GM13977 (cell line): ENCODE measurements around the gene PITPNM2.

Experiments
- DNase-seq: peaks from one replicate; pipeline ENCODE4 v3.0.0; 2012; ENCODE audit warnings: low spot score
- CTCF ChIP-seq: IDR thresholded peaks from 2 replicates; pipeline ENCODE4 v1.5.1; 2012; ENCODE audit warnings: mild to moderate bottlenecking, control low read depth; ENCODE audit not compliant: insufficient read depth; ENCODE audit errors: extremely low read depth, missing control alignments
- in situ Hi-C: fragments of 300-500 bp; cut with MboI; formaldehyde crosslinking; loops from one replicate; pipeline ENCODE4 v1.12.0; 2022; ENCODE audit warnings: low sequenced_read_pairs, low pct_unique_long_range_greater_than_20kb, mixed read lengths, inconsistent platforms; ENCODE audit not compliant: unreplicated experiment

PITPNM2 gene

GRCh38 chr12:123141615-123142517, 9.0 kb downstream of the PITPNM2 start:
- DNase-seq, result no peak
- no peak for TF ChIP-seq CTCF
- in situ Hi-C loops, result no loop called here

- no peak for TF ChIP-seq CTCF
- in situ Hi-C loops, result no loop called here
- no peak for DNase-seq
Observed at GRCh38 chr12:123140676-123141614, 9.9 kb downstream of the PITPNM2 start.

GRCh38 chr12:123139926-123140675, 10.8 kb downstream of the PITPNM2 start:
- in situ Hi-C loops, result no loop called here
- no peak for DNase-seq

GRCh38 chr12:123135688-123136087, 15.2 kb downstream of the PITPNM2 start:
- in situ Hi-C loops, result no loop called here
- no peak for TF ChIP-seq CTCF
- no peak for DNase-seq

More at GRCh38 chr12:123139926-123140675, 10.8 kb downstream of the PITPNM2 start:
- TF ChIP-seq CTCF, result no peak

GRCh38 chr12:123134826-123135225, 16.1 kb downstream of the PITPNM2 start:
- in situ Hi-C loops, result no loop called here
- DNase-seq, result no peak
- no peak for TF ChIP-seq CTCF

- TF ChIP-seq CTCF, result no peak
- in situ Hi-C loops, result no loop called here
- DNase-seq, result no peak
Observed at GRCh38 chr12:123134271-123134671, 16.6 kb downstream of the PITPNM2 start.
